SK-N-SH (cell line): ENCODE results near the gene BBS2. TPM values are rescaled to one million over a fixed set of nuclear protein-coding genes. Genes with fewer than 3 reads are reported as not detected.

Source experiments
- CTCF ChIA-PET: fragments of 300-600, 350-600 bp; formaldehyde crosslinking; extraction: SDS; loops from one replicate; lab custom pipeline; 2021; lab: Yijun Ruan, JAX
- POLR2A ChIA-PET: fragments of 350-600 bp; sonication (Branson Sonifier 250); formaldehyde crosslinking; extraction: SDS; loops from one replicate; lab custom pipeline; 2020; ENCODE audit warnings: antibody characterized with exemption, inconsistent platforms; lab: Yijun Ruan, JAX
- DNase-seq: peaks from one replicate; pipeline ENCODE4 v3.0.0; 2012
- H2AFZ ChIP-seq: fragments of 200-600 bp; sonication (generic); 2 replicates; pipeline ENCODE4 v1.8.1; 2016; ENCODE audit warnings: antibody characterized with exemption, mild to moderate bottlenecking, low read depth
- H3F3A ChIP-seq: fragments of 200-600 bp; sonication (generic); replicated peaks from 2 replicates; pipeline ENCODE3; 2016; ENCODE audit warnings: antibody characterized with exemption, mild to moderate bottlenecking; ENCODE audit not compliant: insufficient read depth
- H3K27ac ChIP-seq, 2 experiments: fragments of 200-500 bp in 1 of 2; fragments of 200-600 bp in 1 of 2; sonication (Bioruptor generic) in 1 of 2; sonication (generic), shearing (Covaris generic) in 1 of 2; 2 replicates each; pipeline versions ENCODE4 v1.5.1 to v1.6.1; 2014 to 2016; ENCODE audit warnings: low read depth in 2 of 2, inconsistent platforms in 1 of 2, low read length in 1 of 2, mild to moderate bottlenecking in 1 of 2, mixed read lengths in 1 of 2
- H3K27me3 ChIP-seq: fragments of 200-600 bp; sonication (generic), shearing (Covaris generic); 2 replicates; pipeline ENCODE4 v1.6.1; 2016; ENCODE audit warnings: mixed run types; ENCODE audit not compliant: insufficient read depth
- H3K36me3 ChIP-seq, 2 experiments: fragments of 200-500 bp in 1 of 2; fragments of 200-600 bp in 1 of 2; sonication (Bioruptor generic) in 1 of 2; sonication (generic) in 1 of 2; replicated peaks in 1 of 2; 2 replicates each; pipeline versions ENCODE3 to v1.5.1; 2014 to 2016; ENCODE audit warnings: low read length in 1 of 2, mild to moderate bottlenecking in 1 of 2; ENCODE audit not compliant: insufficient read depth in 2 of 2, control insufficient read depth in 1 of 2
- H3K4me1 ChIP-seq, 2 experiments: fragments of 200-500 bp in 1 of 2; fragments of 200-600 bp in 1 of 2; sonication (Bioruptor generic) in 1 of 2; sonication (generic), shearing (Covaris generic) in 1 of 2; 2 replicates each; pipeline versions ENCODE4 v1.5.1 to v1.6.1; 2014 to 2016; ENCODE audit warnings: low read depth in 1 of 2, low read length in 1 of 2, mixed run types in 1 of 2; ENCODE audit not compliant: insufficient read depth in 2 of 2, control insufficient read depth in 1 of 2
- H3K4me2 ChIP-seq: fragments of 200-600 bp; sonication (generic), shearing (Covaris generic); 2 replicates; pipeline ENCODE4 v1.6.1; 2017; ENCODE audit warnings: mixed run types
- H3K4me3 ChIP-seq, 2 experiments: fragments of 200-500 bp in 1 of 2; fragments of 200-600 bp in 1 of 2; sonication (Bioruptor generic) in 1 of 2; sonication (generic), shearing (Covaris generic) in 1 of 2; 2 replicates each; pipeline versions ENCODE4 v1.5.1 to v1.8.1; 2014 to 2016; ENCODE audit warnings: low read depth in 2 of 2, inconsistent platforms in 1 of 2, low read length in 1 of 2, mild to moderate bottlenecking in 1 of 2, mixed read lengths in 1 of 2, moderate library complexity in 1 of 2
- H3K79me2 ChIP-seq: fragments of 200-600 bp; sonication (generic); 2 replicates; pipeline ENCODE4 v1.8.1; 2017; ENCODE audit warnings: mild to moderate bottlenecking; ENCODE audit not compliant: insufficient read depth
- H3K9ac ChIP-seq: fragments of 200-600 bp; sonication (generic); 2 replicates; pipeline ENCODE4 v1.6.1; 2017; ENCODE audit warnings: mixed run types
- H3K9me2 ChIP-seq: fragments of 200-600 bp; sonication (generic); 2 replicates; pipeline ENCODE4 v1.6.1; 2017; ENCODE audit warnings: mixed run types
- H3K9me3 ChIP-seq: fragments of 200-600 bp; sonication (generic); 2 replicates; pipeline ENCODE4 v1.6.1; 2017; ENCODE audit warnings: mixed run types, mild to moderate bottlenecking, moderate library complexity
- H4K20me1 ChIP-seq: fragments of 200-600 bp; sonication (generic); 2 replicates; pipeline ENCODE4 v1.6.1; 2017; ENCODE audit warnings: mild to moderate bottlenecking, mixed run types; ENCODE audit not compliant: insufficient read depth
- CHD2 ChIP-seq: fragments of 150-350 bp; IDR thresholded peaks from 2 replicates; pipeline ENCODE4 v1.6.1; 2018; ENCODE audit warnings: low read length; ENCODE audit not compliant: partially characterized antibody
- EP300 ChIP-seq, 2 experiments: IDR thresholded peaks; 2 replicates each; pipeline versions ENCODE4 v1.4.0 to v1.6.1; 2012; ENCODE audit warnings: borderline replicate concordance in 1 of 2, low read depth in 1 of 2, low read length in 1 of 2
- FOXJ3 ChIP-seq: sonication (generic); formaldehyde crosslinking; IDR thresholded peaks from 2 replicates; pipeline ENCODE4 v1.5.1; 2020; ENCODE audit warnings: mild to moderate bottlenecking, missing genetic modification reagents
- GABPA ChIP-seq: IDR thresholded peaks from 2 replicates; pipeline ENCODE4 v1.4.0; 2012; ENCODE audit warnings: low read depth, mild to moderate bottlenecking
- GATA2 ChIP-seq: sonication (generic); formaldehyde crosslinking; IDR thresholded peaks from 2 replicates; pipeline ENCODE4 v1.5.0; 2020; ENCODE audit warnings: mild to moderate bottlenecking, missing genetic modification reagents
- MXI1 ChIP-seq: IDR thresholded peaks from 2 replicates; pipeline ENCODE4 v1.6.1; 2012; ENCODE audit warnings: mild to moderate bottlenecking, low read depth, low read length, improper control_type of control experiment
- NRF1 ChIP-seq: IDR thresholded peaks from 2 replicates; pipeline ENCODE4 v1.6.1; 2012; ENCODE audit warnings: low read depth, mild to moderate bottlenecking, low read length
- POLR2AphosphoS5 ChIP-seq: IDR thresholded peaks from 2 replicates; pipeline ENCODE4 v1.6.1; 2012; ENCODE audit warnings: low read depth, low read length
- RCOR1 ChIP-seq: fragments of 150-350 bp; IDR thresholded peaks from 2 replicates; pipeline ENCODE4 v1.6.1; 2017; ENCODE audit warnings: antibody characterized with exemption, low read length
- SIN3A ChIP-seq: IDR thresholded peaks from 2 replicates; pipeline ENCODE4 v1.6.1; 2012; ENCODE audit warnings: low read depth, mild to moderate bottlenecking, low read length, moderate library complexity, borderline replicate concordance
- SMC3 ChIP-seq: IDR thresholded peaks from 2 replicates; pipeline ENCODE4 v1.6.1; 2012; ENCODE audit warnings: low read depth, low read length, improper control_type of control experiment
- TAF1 ChIP-seq: IDR thresholded peaks from 2 replicates; pipeline ENCODE4 v1.6.1; 2012; ENCODE audit warnings: low read depth, mild to moderate bottlenecking, low read length, moderate library complexity, borderline replicate concordance
- ZBTB33 ChIP-seq: IDR thresholded peaks from 2 replicates; pipeline ENCODE4 v1.4.0; 2012; ENCODE audit warnings: low read depth, borderline replicate concordance
- WGBS: methylation state at CpG from one replicate; pipeline ENCODE4 v1.1.6; 2017; ENCODE audit warnings: low lambda C conversion rate; 5-methylcytosine and 5-hydroxymethylcytosine counted together
- polyA plus RNA-seq, 3 experiments: library from polyadenylated mRNA; depleted of rRNA; stranded (reverse); fragments of >200 nt; gene quantifications; 2 replicates each; pipeline ENCODE4 v1.2.3, GENCODE V29; 2012

BBS2 gene
- polyA plus RNA-seq, 1 of the 3 experiments (the other 2 are of a cell fraction): 74.3 TPM

GRCh38 chr16:56447286-56447685, 72.5 kb downstream of the BBS2 start (continued):
- TF ChIP-seq SIN3A (no peak), GABPA (no peak), FOXJ3 (CRISPR knock-in tag) (no peak), NRF1 (no peak), ZBTB33 (no peak), CHD2 (no peak), RCOR1 (no peak), GATA2 (CRISPR knock-in tag) (no peak), TAF1 (no peak)
- TF ChIP-seq, all 33 proteins: peak for 0

- H3K9me3 ChIP-seq: no peaks in the 10 kb centered on the region
- peaks cover 3% of the 10 kb centered on the region for H3F3A ChIP-seq
- H3K9me2 ChIP-seq: no peaks in the 10 kb centered on the region
- no peak overlapping the region for H3K4me3 ChIP-seq
- WGBS: 100% methylated on average over 1 of the region's 1 CpG
- H3K9ac ChIP-seq: no peak overlapping the region
- no peak overlapping the region for H3K4me2 ChIP-seq
- no peak for DNase-seq
- H3K27me3 ChIP-seq: no peaks in the 10 kb centered on the region
- peaks cover 67 to 73% of the 10 kb centered on the region in 2 experiments for H3K36me3 ChIP-seq
- no peak overlapping the region for H3K27ac ChIP-seq
- no peak overlapping the region for H2AFZ ChIP-seq
- H4K20me1 ChIP-seq: peaks cover 4% of the 10 kb centered on the region; the same call in 1 of the 2 replicates
- peaks cover 24% of the 10 kb centered on the region for H3K79me2 ChIP-seq
- POLR2A ChIA-PET: no interaction called here
- no peak for TF ChIP-seq SMC3
- TF ChIP-seq, all 33 proteins: peak for 0
- CTCF ChIA-PET: no interaction called here
- no peaks in the 10 kb centered on the region for H3K4me1 ChIP-seq
These were observed 81.8 kb downstream of the BBS2 start for GRCh38 chr16:56438038-56438437.

- Histone ChIP-seq H3K4me3 (no peak overlapping the region), H3K9me2 (no peaks in the 10 kb centered on the region), H2AFZ (no peak overlapping the region), H4K20me1 (no peaks in the 10 kb centered on the region), H3K79me2 (peaks cover 8% of the 10 kb centered on the region), H3K4me2 (no peak overlapping the region), H3F3A (peaks cover 6% of the 10 kb centered on the region), H3K27ac (no peak overlapping the region), H3K9me3 (no peaks in the 10 kb centered on the region), H3K4me1 (no peaks in the 10 kb centered on the region), H3K27me3 (no peaks in the 10 kb centered on the region), H3K36me3 (peaks cover 69 to 77% of the 10 kb centered on the region in 2 experiments), H3K9ac (no peak overlapping the region)
- TF ChIP-seq MXI1: no peak
- TF ChIP-seq EP300 (IDR thresholded peaks at IDR 0.05; ENCODE audit: borderline replicate concordance in 1 of 2, low read depth in 1 of 2, low read length in 1 of 2): no peak
- no peak for TF ChIP-seq POLR2AphosphoS5
- TF ChIP-seq CHD2: no peak
- no peak for DNase-seq
- ChIA-PET POLR2A (no interaction called here), CTCF (interaction anchor here (1.1 to 1.3 kb wide), 2 partner anchors 15 to 779 kb away, joined by 3 read pairs; partner anchors contain the start of genes NUDT21 and OGFOD1)
These were observed 83.6 kb downstream of the BBS2 start for GRCh38 chr16:56436258-56436657.

Other genes starting within 250 kb of the BBS2 start
- gene AMFR, start 94.5 kb downstream of the BBS2 start, polyA plus RNA-seq (2012; rRNA removed): 52.9 and 65.3 TPM in 2 replicates
- gene NUDT21, start 68.7 kb downstream of the BBS2 start, polyA plus RNA-seq (2012; rRNA removed): 42.2 and 45.5 TPM in 2 replicates
- gene OGFOD1, start 68.5 kb downstream of the BBS2 start, polyA plus RNA-seq (2012; rRNA removed): 29.9 and 35.6 TPM in 2 replicates
- not detected in 2 replicates for gene MT4, start 45.0 kb upstream of the BBS2 start, polyA plus RNA-seq (2012; rRNA removed)
- gene MT3, start 69.5 kb upstream of the BBS2 start, polyA plus RNA-seq (2012; rRNA removed): 0.43 TPM in 1 of 2 replicates, not detected in the other
- gene MT2A, start 88.6 kb upstream of the BBS2 start, polyA plus RNA-seq (2012; rRNA removed): 79.9 and 133 TPM in 2 replicates
- 106 and 205 TPM in 2 replicates for gene MT1E, start 105.8 kb upstream of the BBS2 start, polyA plus RNA-seq (2012; rRNA removed)
- gene MT1M, start 112.6 kb upstream of the BBS2 start, polyA plus RNA-seq (2012; rRNA removed): 0.45 and 1.3 TPM in 2 replicates
- gene MT1A, start 118.6 kb upstream of the BBS2 start, polyA plus RNA-seq (2012; rRNA removed): 3.5 and 5.4 TPM in 2 replicates
- gene MT1B, start 131.9 kb upstream of the BBS2 start, polyA plus RNA-seq (2012; rRNA removed): not detected in 2 replicates
- 9.5 and 13.0 TPM in 2 replicates for gene MT1F, start 137.9 kb upstream of the BBS2 start, polyA plus RNA-seq (2012; rRNA removed)
- 0.50 and 1.2 TPM in 2 replicates for gene MT1G, start 148.0 kb upstream of the BBS2 start, polyA plus RNA-seq (2012; rRNA removed)
- gene MT1H, start 149.8 kb upstream of the BBS2 start, polyA plus RNA-seq (2012; rRNA removed): not detected in 2 replicates
- 202 and 213 TPM in 2 replicates for gene MT1X, start 162.4 kb upstream of the BBS2 start, polyA plus RNA-seq (2012; rRNA removed)
- 41.5 and 43.1 TPM in 2 replicates for gene NUP93, start 210.1 kb upstream of the BBS2 start, polyA plus RNA-seq (2012; rRNA removed)